Caco-2 (cell line): ENCODE measurements around the gene CAMKK2. TPM values are rescaled to one million over a fixed set of nuclear protein-coding genes. Genes with fewer than 3 reads are reported as not detected.

Source experiments
- BruUV-seq: library from RNA; stranded (reverse); fragments of 400-500 nt; replicated peaks from 2 replicates; lab custom pipeline; 2021; lab: Mats Ljungman, UMichigan
- CTCF ChIA-PET: fragments of 300-600 bp; sonication (Branson Sonifier 250); formaldehyde crosslinking; loops from one replicate; lab custom pipeline; 2022; ENCODE audit warnings: antibody characterized with exemption; lab: Charles Lee
- POLR2A ChIA-PET: fragments of 300-600 bp; sonication (Branson Sonifier 250); formaldehyde crosslinking; loops from one replicate; lab custom pipeline; 2022; ENCODE audit warnings: antibody characterized with exemption; lab: Charles Lee
- DNase-seq, 2 experiments: peaks; one replicate each; pipeline versions ENCODE4 v3.0.0 to v3.0.0-alpha.2; 2020 to 2022
- H3K27me3 ChIP-seq: replicated peaks from 2 replicates; pipeline ENCODE4 v1.6.0; 2011; ENCODE audit warnings: low read length; ENCODE audit not compliant: control insufficient read depth, insufficient read depth
- H3K36me3 ChIP-seq: 2 replicates; pipeline ENCODE4 v1.5.1; 2011; ENCODE audit warnings: low read length; ENCODE audit not compliant: control insufficient read depth, insufficient read depth
- H3K4me1 ChIP-seq: fragments of 250-450 bp; sonication (Bioruptor Pico); 2 replicates; pipeline ENCODE4 v1.5.1; 2020; ENCODE audit warnings: mild to moderate bottlenecking
- H3K4me3 ChIP-seq: 2 replicates; pipeline ENCODE4 v1.5.1; 2011; ENCODE audit warnings: low read depth, mild to moderate bottlenecking, control low read depth, low read length
- H3K9me3 ChIP-seq: fragments of 250-450 bp; sonication (Bioruptor Pico); 2 replicates; pipeline ENCODE4 v1.5.1; 2020; ENCODE audit warnings: mild to moderate bottlenecking, moderate library complexity
- H3K27ac Mint-ChIP-seq: one replicate; pipeline ENCODE4 v1.8.0; 2022; ENCODE audit warnings: mixed read lengths; ENCODE audit not compliant: unreplicated experiment
- H3K27me3 Mint-ChIP-seq: one replicate; pipeline ENCODE4 v1.8.0; 2022; ENCODE audit warnings: mixed read lengths; ENCODE audit not compliant: insufficient read depth, unreplicated experiment
- H3K36me3 Mint-ChIP-seq: one replicate; pipeline ENCODE4 v1.8.0; 2022; ENCODE audit warnings: mild to moderate bottlenecking, mixed read lengths; ENCODE audit not compliant: insufficient read depth, unreplicated experiment
- H3K4me1 Mint-ChIP-seq: one replicate; pipeline ENCODE4 v1.8.0; 2022; ENCODE audit warnings: low read depth, mixed read lengths; ENCODE audit not compliant: unreplicated experiment
- H3K4me3 Mint-ChIP-seq: one replicate; pipeline ENCODE4 v1.8.0; 2022; ENCODE audit warnings: mild to moderate bottlenecking, moderate library complexity, mixed read lengths; ENCODE audit not compliant: unreplicated experiment
- H3K9me3 Mint-ChIP-seq: one replicate; pipeline ENCODE4 v1.8.0; 2022; ENCODE audit warnings: mixed read lengths; ENCODE audit not compliant: unreplicated experiment
- intact Hi-C: fragments of 100-400 bp; cut with micrococcal nuclease; formaldehyde crosslinking; loops from one replicate; pipeline ENCODE4 v1.10.0; 2022; ENCODE audit not compliant: unreplicated experiment
- total RNA-seq: library from RNA; stranded (reverse); gene quantifications from 2 replicates; pipeline ENCODE4 v1.2.3, GENCODE V29; 2022
- TF ChIP-seq, protein P1 (sequence below), 2 experiments: fragments of 200-600 bp in 1 of 2; IDR thresholded peaks; 1 replicate in 1 of 2; 2 replicates in 1 of 2; pipeline versions ENCODE4 v1.5.1 to v1.8.0; 2011 to 2022; ENCODE audit warnings: antibody characterized with exemption in 1 of 2, control low read depth in 1 of 2, inconsistent platforms in 1 of 2, low read depth in 1 of 2, low read length in 1 of 2, mild to moderate bottlenecking in 1 of 2, moderate library complexity in 1 of 2; ENCODE audit not compliant: insufficient read depth in 1 of 2, severe bottlenecking in 1 of 2, unreplicated experiment in 1 of 2

Gene CAMKK2
- total RNA-seq, 1 experiment from 2014 or later = 31.0 TPM

DNA sequence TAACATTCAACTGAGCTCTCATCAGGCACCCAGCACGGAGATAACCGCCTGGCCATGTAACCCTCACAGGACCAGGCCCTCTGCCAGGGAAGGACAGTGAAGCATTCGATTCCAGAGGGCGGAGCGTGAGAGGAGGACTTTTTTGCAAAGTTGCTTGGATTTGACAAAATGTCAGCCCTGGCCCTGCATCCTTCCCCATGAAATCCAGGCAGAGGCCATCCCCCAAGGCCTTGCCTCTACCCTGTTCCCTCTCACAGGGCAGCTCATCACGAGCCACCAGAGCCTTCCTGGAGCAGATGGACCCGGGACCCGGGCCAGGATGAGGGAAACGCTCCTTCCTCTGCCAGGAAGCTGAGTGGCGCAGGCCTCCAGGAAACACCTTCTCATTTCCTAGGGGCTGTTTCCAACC, 17.0 kb downstream of the CAMKK2 start:
- no peaks in the 10 kb centered on the region for H3K27me3 Mint-ChIP-seq
- Histone ChIP-seq H3K4me1 (no peaks in the 10 kb centered on the region), H3K9me3 (no peaks in the 10 kb centered on the region), H3K36me3 (no peaks in the 10 kb centered on the region), H3K27me3 (no peaks in the 10 kb centered on the region), H3K4me3 (no peak overlapping the region)
- TF ChIP-seq, protein P1, sequence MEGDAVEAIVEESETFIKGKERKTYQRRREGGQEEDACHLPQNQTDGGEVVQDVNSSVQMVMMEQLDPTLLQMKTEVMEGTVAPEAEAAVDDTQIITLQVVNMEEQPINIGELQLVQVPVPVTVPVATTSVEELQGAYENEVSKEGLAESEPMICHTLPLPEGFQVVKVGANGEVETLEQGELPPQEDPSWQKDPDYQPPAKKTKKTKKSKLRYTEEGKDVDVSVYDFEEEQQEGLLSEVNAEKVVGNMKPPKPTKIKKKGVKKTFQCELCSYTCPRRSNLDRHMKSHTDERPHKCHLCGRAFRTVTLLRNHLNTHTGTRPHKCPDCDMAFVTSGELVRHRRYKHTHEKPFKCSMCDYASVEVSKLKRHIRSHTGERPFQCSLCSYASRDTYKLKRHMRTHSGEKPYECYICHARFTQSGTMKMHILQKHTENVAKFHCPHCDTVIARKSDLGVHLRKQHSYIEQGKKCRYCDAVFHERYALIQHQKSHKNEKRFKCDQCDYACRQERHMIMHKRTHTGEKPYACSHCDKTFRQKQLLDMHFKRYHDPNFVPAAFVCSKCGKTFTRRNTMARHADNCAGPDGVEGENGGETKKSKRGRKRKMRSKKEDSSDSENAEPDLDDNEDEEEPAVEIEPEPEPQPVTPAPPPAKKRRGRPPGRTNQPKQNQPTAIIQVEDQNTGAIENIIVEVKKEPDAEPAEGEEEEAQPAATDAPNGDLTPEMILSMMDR (IDR thresholded peaks at IDR 0.05; ENCODE audit: insufficient read depth in 1 of 2, low read depth in 1 of 2, low read length in 1 of 2, severe bottlenecking in 1 of 2, unreplicated experiment in 1 of 2) = no peak
- intact Hi-C loops = no loop called here
- BruUV-seq = no TSS peak
- H3K27ac Mint-ChIP-seq = no peak overlapping the region
- no peaks in the 10 kb centered on the region for H3K4me1 Mint-ChIP-seq
- H3K36me3 Mint-ChIP-seq = peaks cover 16% of the 10 kb centered on the region
- no peak for DNase-seq
- ChIA-PET CTCF (no interaction called here), POLR2A (no interaction called here)
- no peaks in the 10 kb centered on the region for H3K9me3 Mint-ChIP-seq
- H3K4me3 Mint-ChIP-seq = no peak overlapping the region

DNA sequence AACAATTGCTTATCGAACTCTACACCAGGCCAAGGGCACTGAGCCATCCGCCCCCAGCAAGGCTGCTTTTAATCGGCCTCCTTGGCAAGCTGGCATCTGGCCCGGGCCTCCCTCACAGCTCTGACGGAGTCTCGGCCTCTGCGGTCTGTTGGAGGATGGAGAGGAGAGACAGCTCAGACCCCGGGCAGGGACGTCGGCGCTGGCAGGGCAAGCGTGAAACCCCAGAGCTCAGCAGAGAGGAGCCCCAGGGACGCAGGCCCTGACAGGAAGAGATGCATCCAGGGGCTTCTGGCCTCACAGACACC, 17.5 kb downstream of the CAMKK2 start:
- H3K27me3 Mint-ChIP-seq = no peaks in the 10 kb centered on the region
- Histone ChIP-seq H3K9me3 (no peaks in the 10 kb centered on the region), H3K4me1 (no peaks in the 10 kb centered on the region), H3K4me3 (no peak overlapping the region), H3K27me3 (no peaks in the 10 kb centered on the region), H3K36me3 (no peaks in the 10 kb centered on the region)
- H3K4me1 Mint-ChIP-seq = no peaks in the 10 kb centered on the region
- H3K9me3 Mint-ChIP-seq = no peaks in the 10 kb centered on the region
- CTCF ChIA-PET = no interaction called here
- BruUV-seq = no TSS peak
- POLR2A ChIA-PET = no interaction called here
- H3K27ac Mint-ChIP-seq = no peak overlapping the region
- TF ChIP-seq, protein P1 (IDR thresholded peaks at IDR 0.05; ENCODE audit: insufficient read depth in 1 of 2, low read depth in 1 of 2, low read length in 1 of 2, severe bottlenecking in 1 of 2, unreplicated experiment in 1 of 2) = no peak
- H3K36me3 Mint-ChIP-seq = peaks cover 21% of the 10 kb centered on the region
- no peak overlapping the region for H3K4me3 Mint-ChIP-seq
- no peak for DNase-seq
- intact Hi-C loops = no loop called here

DNA sequence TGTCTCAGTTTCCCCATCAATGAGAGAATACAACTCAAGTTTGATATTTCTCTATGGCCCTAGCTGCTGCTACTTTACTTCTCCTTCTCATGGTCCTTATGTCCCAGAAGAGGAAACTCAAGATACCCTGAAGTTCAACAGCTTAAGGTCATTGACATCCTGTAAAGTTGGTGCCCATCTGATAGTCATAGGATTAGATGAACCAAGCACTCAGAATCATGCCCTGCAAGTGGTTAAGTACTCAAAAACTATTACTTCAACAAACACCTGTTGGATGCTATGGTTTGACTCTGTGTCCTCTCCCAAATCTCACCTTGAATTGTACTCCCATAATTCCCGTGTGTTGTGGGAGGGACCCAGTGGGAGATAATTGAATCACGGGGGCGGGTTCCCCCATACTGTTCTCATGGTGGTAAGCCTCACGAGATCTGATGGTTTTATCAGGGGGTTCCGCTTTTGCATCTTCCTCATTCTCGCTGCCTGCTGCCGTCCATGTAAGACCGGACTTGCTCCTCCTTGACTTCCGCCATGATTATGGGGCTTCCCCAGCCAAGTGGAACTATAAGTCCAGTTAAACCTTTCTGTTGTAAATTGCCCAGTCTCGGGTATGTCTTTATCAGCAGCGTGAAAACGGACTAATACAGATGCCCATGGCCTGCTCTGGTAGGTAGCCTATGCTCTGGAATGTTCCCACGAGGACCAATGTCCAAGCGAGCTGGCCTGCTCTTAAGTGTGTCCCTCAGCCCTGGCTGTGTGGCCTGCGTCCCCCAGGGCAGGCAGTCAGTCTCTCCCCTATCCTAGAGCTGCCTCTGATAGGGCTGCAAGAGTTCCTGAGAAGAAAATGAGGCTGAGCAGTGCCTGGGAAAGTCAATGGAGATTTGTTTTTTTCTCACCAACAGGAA, 18.1 kb downstream of the CAMKK2 start:
- BruUV-seq = no TSS peak

More for the DNA sequence above, 18.1 kb downstream of the CAMKK2 start:
- Histone ChIP-seq H3K4me3 (no peak overlapping the region), H3K9me3 (no peaks in the 10 kb centered on the region), H3K4me1 (no peaks in the 10 kb centered on the region), H3K36me3 (no peaks in the 10 kb centered on the region), H3K27me3 (no peaks in the 10 kb centered on the region)
- Mint-ChIP-seq H3K9me3 (no peaks in the 10 kb centered on the region), H3K4me3 (no peak overlapping the region), H3K27me3 (no peaks in the 10 kb centered on the region), H3K4me1 (no peaks in the 10 kb centered on the region), H3K27ac (no peak overlapping the region), H3K36me3 (peaks cover 27% of the 10 kb centered on the region)
- no peak for DNase-seq
- ChIA-PET CTCF (no interaction called here), POLR2A (no interaction called here)
- TF ChIP-seq, protein P1 (IDR thresholded peaks at IDR 0.05; ENCODE audit: insufficient read depth in 1 of 2, low read depth in 1 of 2, low read length in 1 of 2, severe bottlenecking in 1 of 2, unreplicated experiment in 1 of 2) = no peak
- intact Hi-C loops = no loop called here
